Hematopoietic multipotent progenitor cell treated with erythropoietin and hydrocortisone succinate and interleukin-3 and kit ligand, for 8 days (in vitro differentiated cells): ENCODE data around the gene CACUL1.

Source experiments
- DNase-seq: peaks from one replicate; pipeline ENCODE4 v3.0.0-alpha.2; 2015

CACUL1 gene

DNA sequence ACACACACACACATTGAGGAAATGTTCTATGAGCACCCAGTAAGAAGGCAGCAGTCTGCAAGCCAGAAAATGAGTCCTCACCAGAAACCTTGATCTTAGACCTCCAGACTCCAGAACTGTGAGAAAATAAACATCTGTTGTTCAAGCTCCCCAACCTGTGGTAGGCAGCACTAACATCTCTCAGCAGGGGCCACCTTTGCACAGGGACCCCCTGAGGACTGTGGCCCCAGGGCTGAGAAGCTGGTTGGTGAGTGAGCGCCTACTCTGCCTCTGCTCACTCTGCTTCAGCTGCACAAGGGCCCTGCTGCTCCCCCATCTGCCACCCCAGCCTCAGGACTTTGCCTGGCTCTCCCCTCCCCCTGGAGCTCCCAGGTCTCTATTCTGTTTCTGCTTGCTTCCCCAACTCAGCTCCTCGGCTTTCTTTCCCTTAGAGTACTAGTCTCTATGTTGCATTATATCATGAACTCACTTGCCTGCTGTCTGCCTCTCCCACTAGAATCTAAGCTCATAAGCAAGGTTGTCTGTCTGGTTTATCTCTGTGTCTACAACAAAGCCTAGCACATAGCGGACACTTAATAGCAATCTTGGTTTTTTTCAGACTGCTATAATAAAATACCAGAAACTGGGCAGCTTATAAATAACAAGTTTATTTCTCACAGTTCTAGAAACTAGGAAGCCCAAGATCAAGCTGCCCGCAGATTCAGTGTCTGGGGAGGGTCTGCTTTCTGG lies 118.9 kb downstream of the CACUL1 start:
- DNase-seq, result no peak

DNA sequence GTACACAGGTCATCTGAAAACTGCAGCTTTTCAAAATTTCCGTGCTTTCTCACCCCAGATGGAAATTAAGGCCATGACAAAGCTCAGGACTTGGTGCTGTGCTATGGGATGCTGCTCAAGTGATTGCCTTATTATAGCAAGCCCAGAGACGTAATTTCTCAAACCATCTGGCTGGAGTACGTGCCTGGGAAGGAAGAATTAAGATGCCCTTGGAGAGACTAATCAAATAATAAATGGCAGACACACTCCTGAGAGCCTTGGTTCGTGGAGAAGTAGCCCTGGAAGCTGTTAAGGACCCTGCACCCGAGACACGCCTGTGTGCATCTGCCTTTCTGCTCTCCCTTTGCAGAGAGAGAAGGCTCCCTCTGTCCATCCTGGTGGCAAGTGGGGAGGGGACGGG lies 121.0 kb downstream of the CACUL1 start:
- DNase-seq, result no peak

GRCh38 chr10:118629211-118629610 lies 125.6 kb downstream of the CACUL1 start:
- DNase-seq, result no peak

GRCh38 chr10:118628397-118628796 lies 126.4 kb downstream of the CACUL1 start:
- DNase-seq, result no peak

GRCh38 chr10:118626953-118627352 lies 127.8 kb downstream of the CACUL1 start:
- DNase-seq, result no peak
